Muscle of arm (tissue), 12 donors: ENCODE results near the gene NTNG2. TPM values are rescaled to one million over a fixed set of nuclear protein-coding genes. Genes with fewer than 3 reads are reported as not detected.

Experiments
- DNase-seq: peaks from one replicate; pipeline ENCODE4 v3.0.0-alpha.2; 2013
- polyA plus RNA-seq, 12 donors: library from polyadenylated mRNA; unstranded; fragments of 120-200 nt; gene quantifications; one replicate each; pipeline ENCODE4 v1.2.1, GENCODE V29; 2013; ENCODE audit not compliant: insufficient read length in 12 of 12

The NTNG2 gene
- polyA plus RNA-seq, 12 donors: 0.11 to 3.3 (median 0.47) TPM; not detected in 2

DNA sequence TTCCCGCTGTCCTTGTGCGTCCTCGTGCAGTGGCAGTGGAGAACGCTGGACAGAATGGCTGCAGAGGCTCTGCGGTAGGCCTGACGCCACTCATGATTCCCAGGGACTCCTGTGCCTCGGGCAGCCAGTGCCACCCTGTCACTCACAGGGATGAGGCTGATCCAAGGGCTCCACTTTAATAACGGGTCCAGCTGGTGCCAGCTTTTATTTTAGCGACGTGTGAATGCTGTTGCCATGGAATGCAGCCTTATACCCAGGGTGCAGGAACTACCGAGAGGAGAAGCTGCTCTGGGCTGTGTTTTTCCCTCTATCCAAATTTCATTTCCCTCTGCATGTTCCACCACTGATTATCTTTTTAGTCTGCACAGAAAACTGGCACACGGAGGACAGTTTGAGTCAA lies 15.8 kb upstream of the NTNG2 start:
- no peak for DNase-seq

- DNase-seq: no peak
Measured at GRCh38 chr9:132146575-132146974, 15.3 kb upstream of the NTNG2 start.

- no peak for DNase-seq
Measured at GRCh38 chr9:132147331-132147730, 14.5 kb upstream of the NTNG2 start.

DNA sequence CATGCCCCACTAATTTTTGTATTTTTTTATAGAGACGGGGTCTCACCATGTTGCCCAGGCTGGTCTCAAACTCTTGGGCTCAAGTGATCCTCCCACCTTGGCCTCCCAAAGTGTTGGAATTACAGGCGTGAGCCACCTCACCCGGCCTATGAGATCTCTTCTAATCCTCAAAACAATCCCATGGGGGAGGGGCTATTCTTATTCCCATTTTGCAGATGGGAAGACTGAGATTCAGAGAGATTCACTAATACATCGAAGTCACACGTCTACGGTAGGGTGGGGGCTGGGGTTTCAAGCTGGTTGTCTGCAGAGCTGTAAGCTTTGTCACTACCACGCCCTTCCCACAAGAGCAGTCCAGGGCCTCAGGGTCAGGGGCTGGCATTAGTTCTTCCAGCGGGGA lies 14.0 kb upstream of the NTNG2 start:
- no peak for DNase-seq

- DNase-seq: no peak
Measured at GRCh38 chr9:132150256-132150655, 11.6 kb upstream of the NTNG2 start.

- DNase-seq: no peak
Measured at GRCh38 chr9:132151118-132151517, 10.7 kb upstream of the NTNG2 start.

DNA sequence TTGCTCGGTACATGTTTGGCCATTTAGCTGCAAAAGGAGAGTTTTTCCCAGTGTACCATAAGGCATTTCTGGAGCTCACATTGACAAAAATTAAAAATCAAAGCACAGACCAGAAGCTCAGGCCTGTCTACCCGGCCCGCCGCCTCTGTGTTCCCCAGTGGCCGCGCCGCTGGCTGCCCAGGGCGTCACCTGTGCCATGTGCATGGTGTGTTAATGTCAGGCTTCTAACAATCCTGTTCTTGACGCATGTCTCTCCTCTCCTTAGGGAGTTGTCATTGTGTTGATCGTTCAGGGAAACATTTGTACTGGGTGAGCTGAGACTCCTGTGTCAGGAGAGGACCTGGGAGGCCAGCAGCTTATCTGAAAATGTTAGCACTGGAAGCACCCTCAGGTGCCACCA lies 9.6 kb upstream of the NTNG2 start:
- no peak for DNase-seq

DNA sequence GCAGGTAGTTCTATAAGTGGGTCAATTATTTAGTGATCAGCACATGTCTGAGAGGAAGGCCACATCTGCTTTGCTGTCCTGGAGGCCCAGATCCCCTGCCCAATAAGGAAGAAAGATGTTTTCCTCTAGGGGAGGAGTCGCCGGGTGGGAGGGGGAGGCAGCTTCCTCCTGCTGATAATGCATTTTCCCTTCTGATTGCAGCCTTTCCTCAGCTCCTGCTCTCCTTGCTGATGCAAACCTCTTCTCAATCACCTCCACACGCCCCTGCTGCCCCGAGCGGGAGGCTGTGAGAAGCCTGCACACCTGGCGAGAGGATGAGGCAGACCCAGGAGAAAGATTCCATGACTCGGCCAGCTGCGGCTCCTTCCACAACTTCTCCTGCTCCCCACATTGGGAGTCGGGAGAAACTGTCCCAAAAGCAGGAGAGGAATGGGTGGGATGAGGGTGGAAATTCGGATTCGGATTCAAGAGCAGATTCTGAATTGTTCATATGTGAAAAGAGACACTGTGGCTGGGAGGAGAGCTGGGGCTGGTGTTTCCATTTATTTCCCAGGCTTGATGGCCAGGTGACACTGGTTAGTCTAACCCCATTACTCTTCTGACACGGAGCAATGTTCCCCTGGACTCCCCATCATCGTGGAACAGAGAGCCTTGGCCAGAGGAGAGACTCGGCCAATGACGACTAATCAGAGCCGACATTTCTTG lies 6.8 kb upstream of the NTNG2 start:
- no peak for DNase-seq

DNA sequence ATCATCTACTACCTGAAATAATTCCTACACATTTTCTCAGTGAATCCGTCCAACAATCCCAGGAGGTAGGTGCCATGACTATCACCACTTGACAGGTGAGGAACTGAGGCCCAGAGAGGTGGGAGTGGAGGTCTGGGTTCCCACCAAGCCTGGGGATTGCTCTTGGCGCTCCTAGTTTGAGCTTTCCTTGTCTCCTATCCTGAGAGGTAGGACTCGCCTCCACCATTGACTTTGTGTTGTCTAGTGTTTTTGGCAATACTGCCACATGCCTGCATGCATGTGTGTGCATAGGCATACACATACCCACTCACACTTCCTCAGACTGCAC lies 6.3 kb upstream of the NTNG2 start:
- no peak for DNase-seq

DNA sequence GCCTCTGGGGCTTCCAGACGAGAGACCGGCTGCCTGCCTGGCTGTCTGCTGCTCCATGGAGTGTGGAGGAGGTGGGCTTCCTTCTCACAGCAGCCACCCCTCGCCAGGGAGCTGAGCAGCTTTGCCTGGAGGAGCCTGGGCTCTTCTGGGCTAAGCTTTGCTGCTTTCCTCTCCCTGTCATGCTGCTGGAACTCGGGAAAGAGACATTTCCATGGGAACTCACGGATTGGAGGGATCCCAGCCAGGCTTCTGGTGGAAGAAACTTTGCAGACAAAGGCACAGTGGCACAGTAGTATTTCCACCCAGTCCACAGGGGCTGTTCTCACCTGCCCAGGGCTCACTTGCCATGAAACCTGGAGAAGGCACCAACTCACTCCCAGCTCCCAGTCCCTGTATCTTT lies 5.6 kb upstream of the NTNG2 start:
- no peak for DNase-seq

- no peak for DNase-seq
Measured at GRCh38 chr9:132157347-132158116, 4.3 kb upstream of the NTNG2 start.

DNA sequence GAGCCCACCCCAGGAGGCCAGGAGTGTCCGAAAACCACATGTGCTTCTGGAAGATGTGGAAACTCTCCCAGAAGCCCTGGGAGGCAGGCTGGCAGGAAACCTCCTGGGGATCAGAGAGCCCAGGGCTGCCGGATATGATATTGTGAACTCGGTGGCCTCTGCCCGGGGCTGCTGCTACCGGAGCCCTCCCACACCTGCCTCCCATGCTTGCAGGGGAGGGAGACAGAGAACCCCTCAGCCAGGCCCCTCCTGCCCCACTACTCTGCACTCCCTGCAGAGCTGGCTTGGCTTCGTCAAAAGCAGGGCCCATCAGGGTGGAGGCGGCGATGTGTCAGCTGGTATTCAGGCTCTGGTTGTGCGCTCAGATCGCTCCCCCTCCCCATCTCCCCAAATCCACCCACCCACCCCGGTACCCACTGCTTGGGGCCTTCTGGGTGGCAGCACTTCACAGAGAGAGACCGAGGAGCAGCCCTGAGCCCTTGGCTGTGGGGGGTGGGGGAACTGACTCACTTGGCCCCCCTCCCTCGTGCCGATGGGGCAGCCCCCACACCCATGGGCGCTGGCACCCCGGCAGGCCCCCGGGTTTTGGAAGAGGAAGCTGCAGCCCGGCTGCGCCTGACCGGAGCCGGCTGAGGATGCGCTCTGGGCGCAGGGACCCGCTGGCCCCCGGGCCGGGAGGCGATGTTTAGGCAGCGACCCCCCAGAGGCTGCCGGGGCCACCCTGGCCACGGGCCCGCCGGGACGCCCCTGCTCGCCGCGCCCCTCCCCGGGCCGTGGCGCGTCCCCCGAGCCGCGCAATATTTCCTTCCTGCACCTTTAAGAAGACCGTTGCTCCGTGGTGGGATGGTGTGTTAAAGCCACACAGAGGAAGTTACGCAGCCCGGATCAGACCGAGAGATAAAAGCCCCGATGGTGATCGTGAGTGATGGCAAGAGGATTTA lies 786 bp upstream of the NTNG2 start:
- DNase-seq: no peak

GRCh38 chr9:132162764-132163456 lies 1.1 kb downstream of the NTNG2 start:
- no peak for DNase-seq

DNA sequence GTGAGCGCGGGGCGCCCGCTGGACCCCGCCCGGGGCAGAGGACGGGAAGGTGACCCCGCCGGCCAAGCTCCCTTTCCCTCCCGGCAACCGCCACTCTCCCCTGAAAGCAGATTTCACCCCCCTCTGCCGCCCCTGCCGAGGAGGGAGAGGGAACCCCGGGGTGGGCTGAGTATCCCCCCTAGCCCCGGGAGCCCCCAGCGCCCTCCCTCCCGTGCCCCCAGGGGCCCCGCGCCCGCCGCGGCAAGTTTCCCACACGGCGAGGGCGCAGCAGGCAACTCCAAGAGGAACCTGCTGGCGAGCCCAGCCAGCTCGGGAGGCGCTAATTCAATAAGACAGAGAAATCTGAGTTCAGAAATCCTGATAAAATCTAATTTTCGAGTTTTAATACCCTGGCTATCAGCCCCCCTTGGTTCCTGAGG lies 1.6 kb downstream of the NTNG2 start:
- no peak for DNase-seq

- DNase-seq: no peak
Measured at GRCh38 chr9:132163876-132164603, 2.2 kb downstream of the NTNG2 start.

DNA sequence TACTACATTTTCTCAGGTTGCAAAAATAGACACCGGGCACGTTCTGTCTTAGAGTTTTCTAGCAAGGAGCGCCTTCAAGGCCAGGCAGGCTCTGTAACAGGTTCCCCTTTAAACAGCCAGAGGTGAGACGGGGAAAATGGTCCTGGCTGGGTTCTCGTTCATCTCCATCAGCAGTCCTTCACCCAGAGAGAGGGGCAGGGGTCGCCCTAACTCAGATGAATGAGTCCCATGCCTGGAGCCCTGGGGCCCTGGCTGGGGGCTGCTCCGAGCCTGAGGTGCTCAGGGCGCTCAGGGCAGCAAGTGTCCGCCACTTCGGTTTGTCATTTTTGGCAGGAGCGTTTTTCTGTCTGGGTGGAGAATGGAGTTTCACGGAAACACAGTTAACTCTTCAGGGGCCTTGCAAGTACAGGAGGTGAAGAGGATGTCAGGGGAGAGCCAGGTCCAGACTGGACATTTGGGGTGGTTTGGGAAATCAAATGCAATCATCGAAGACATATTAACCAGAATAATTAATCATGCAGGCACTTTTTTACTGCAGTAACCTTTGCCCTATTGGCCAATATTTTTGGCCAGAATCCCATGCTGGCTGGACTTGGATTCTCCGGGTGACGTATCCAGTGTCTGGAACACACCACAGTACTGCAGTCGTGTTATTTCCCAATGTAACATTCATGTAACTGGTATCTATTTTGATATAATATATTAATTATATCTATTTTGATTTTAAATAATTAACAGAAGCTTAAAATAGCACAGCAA lies 2.9 kb downstream of the NTNG2 start:
- DNase-seq: no peak

DNA sequence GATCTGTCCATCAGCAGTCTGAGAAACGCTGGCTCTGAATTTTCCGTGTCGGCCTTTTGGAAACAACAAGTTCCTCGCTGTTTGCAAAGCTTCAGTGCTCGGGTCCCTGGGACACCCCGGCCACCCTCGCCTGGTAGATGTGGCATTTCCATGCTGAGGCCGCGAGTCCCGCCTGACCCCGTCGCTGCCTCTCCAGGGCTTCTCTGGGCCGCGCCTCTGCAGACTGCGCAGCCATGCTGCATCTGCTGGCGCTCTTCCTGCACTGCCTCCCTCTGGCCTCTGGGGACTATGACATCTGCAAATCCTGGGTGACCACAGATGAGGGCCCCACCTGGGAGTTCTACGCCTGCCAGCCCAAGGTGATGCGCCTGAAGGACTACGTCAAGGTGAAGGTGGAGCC lies 4.7 kb downstream of the NTNG2 start:
- DNase-seq: no peak

DNA sequence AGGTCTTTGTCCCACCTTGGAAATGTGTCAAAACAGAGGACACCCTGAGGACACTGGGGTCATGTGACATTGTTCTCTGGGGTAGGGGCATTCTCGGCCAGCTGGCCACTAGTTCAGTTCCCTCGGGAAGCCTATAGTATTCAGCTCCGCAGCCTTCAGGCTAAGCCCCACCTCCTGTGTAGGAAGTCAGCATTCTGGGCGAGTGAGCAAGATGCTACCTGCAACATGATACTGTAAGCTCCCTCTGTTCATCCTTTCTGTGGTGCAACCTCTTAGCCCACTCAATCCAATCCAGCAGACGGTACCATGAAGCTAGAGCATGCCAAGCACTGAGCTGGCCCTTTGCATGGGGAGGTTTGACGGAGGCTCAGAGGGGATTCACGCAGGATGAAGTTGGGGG lies 5.3 kb downstream of the NTNG2 start:
- no peak for DNase-seq

- no peak for DNase-seq
Measured at GRCh38 chr9:132168347-132168746, 6.5 kb downstream of the NTNG2 start.

DNA sequence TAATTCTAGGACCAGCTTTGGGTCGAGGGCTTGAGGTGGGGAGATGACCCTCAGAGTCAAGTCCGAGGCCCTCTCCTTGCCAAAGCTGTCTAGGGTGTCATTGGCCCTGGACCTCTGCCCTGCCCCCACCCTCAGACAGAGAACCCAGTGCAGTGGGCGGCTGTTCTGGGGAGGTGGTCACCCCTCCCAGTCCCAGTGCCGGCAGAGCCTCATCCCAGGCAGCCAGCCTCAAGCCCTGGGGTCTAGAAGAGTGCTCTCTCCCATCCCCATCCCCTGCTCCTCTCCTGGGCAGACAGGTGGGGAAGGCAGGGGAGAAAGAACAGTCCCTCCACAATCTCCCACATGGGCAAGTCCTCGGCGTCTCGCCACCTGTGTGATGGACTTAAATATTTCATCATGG lies 7.0 kb downstream of the NTNG2 start:
- no peak for DNase-seq
